UCSD-AML1 (cell line): Measurements from ENCODE around the gene INO80E.
A peak's percentile ranks its signal among the peaks of the same experiment; 100 is the strongest.

ENCODE experiments used
- DNase-seq: peaks from one replicate; lab custom pipeline; 2025; ENCODE audit not compliant: unreplicated experiment; lab: John Stamatoyannopoulos, UW

INO80E gene

GRCh38 chr16:29991571-29991904, 4.5 kb upstream of the INO80E start:
- DNase-seq: no peak

GRCh38 chr16:29992344-29992967, 3.6 kb upstream of the INO80E start:
- no peak for DNase-seq

- DNase-seq: no peak
Observed at GRCh38 chr16:29993191-29993902, 2.7 kb upstream of the INO80E start.

- no peak for DNase-seq
Observed at GRCh38 chr16:29993903-29994599, 2.0 kb upstream of the INO80E start.

GRCh38 chr16:29994600-29995323, 1.3 kb upstream of the INO80E start:
- no peak for DNase-seq

- peak; percentile 83 for DNase-seq
Observed at GRCh38 chr16:29995324-29995910, 624 bp upstream of the INO80E start, which contains the start of gene HIRIP3. TSS of gene HIRIP3 (minus strand) at chr16:29995617. CDS start at chr16:29995605, 12 bp downstream.

- no peak for DNase-seq
Observed at GRCh38 chr16:29996766-29997250, 767 bp downstream of the INO80E start.

GRCh38 chr16:29999605-30000004, 3.6 kb downstream of the INO80E start:
- DNase-seq: no peak

- DNase-seq: no peak
Observed at GRCh38 chr16:30000735-30001631, 4.9 kb downstream of the INO80E start.

- DNase-seq: no peak
Observed at GRCh38 chr16:30002614-30003346, 6.7 kb downstream of the INO80E start.

GRCh38 chr16:30003670-30004423, 7.8 kb downstream of the INO80E start:
- no peak for DNase-seq

- no peak for DNase-seq
Observed at GRCh38 chr16:30004424-30004776, 8.4 kb downstream of the INO80E start.

- no peak for DNase-seq
Observed at GRCh38 chr16:30004811-30005242, 8.8 kb downstream of the INO80E start.

GRCh38 chr16:30005341-30006094, 9.5 kb downstream of the INO80E start:
- DNase-seq: no peak

- DNase-seq: no peak
Observed at GRCh38 chr16:30006095-30006473, 10.0 kb downstream of the INO80E start.

GRCh38 chr16:30006659-30007377, 10.8 kb downstream of the INO80E start:
- DNase-seq: no peak

GRCh38 chr16:30007378-30007895, 11.4 kb downstream of the INO80E start:
- no peak for DNase-seq
